ENCODE measurements around the gene S100G.
"Not testable (repeated sequence)": the region's sequence is repeated elsewhere in the genome, so short reads cannot be mapped to it uniquely, and the experiment has no call there.

The S100G gene

DNA sequence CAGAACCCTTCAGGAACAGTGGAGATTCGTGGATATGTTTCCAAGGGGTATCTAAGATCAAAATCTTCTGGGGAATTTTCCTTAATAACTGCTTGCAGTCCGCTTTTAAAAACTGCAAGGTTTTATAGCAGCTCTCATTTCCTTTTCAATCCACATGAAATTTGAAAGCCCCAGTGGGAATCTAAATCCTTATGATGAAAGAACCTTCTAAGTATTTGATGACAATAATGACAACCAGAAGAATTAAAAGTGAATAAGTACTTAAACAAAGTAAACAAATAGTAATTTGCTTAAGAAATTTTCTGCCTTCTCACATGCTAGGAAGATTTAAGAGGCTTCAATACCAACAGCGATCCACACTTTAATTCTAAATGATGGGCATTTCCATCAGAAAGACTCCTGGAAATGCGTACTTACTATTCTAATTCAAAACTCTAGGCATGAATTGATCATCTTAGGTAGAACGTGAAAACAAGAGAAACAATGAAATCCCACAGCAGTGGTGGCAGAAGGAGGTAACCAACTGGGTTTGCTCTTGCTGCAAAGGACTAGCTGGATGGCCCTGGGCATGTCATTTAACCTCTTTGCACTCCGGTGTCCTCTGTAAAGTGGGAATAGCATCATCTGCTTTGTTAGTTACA, 37.6 kb upstream of the S100G start:
- no peak overlapping the region for H3K4me3 ChIP-seq (replicated peaks; ENCODE audit: low read depth, low read length)
- TF ChIP-seq, protein P1, sequence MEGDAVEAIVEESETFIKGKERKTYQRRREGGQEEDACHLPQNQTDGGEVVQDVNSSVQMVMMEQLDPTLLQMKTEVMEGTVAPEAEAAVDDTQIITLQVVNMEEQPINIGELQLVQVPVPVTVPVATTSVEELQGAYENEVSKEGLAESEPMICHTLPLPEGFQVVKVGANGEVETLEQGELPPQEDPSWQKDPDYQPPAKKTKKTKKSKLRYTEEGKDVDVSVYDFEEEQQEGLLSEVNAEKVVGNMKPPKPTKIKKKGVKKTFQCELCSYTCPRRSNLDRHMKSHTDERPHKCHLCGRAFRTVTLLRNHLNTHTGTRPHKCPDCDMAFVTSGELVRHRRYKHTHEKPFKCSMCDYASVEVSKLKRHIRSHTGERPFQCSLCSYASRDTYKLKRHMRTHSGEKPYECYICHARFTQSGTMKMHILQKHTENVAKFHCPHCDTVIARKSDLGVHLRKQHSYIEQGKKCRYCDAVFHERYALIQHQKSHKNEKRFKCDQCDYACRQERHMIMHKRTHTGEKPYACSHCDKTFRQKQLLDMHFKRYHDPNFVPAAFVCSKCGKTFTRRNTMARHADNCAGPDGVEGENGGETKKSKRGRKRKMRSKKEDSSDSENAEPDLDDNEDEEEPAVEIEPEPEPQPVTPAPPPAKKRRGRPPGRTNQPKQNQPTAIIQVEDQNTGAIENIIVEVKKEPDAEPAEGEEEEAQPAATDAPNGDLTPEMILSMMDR (IDR thresholded peaks at IDR 0.05; ENCODE audit: low read depth, low read length, missing control alignments): no peak
- DNase-seq (ENCODE audit: extremely low read depth, low read depth): no peak

DNA sequence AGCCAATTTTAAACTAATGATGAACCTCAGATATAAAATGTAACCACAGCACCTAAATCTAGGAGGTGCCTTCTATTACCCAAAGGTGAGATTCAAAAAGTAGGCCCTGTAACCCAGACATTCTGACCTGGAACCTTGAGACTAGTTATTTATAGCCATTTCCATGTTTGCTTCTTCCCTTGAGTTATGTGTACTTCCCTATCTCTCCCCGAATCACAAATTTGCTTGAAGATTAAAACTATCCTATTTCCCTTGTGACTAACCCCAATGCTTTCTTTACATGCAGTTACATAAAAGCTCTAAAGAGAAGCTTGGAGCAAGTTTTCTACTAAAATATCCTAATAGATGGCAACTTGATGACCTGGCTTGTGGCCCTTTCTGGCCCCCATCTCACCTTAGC, 32.6 kb upstream of the S100G start:
- TF ChIP-seq, protein P1 (IDR thresholded peaks at IDR 0.05; ENCODE audit: low read depth, low read length, missing control alignments): no peak

DNA sequence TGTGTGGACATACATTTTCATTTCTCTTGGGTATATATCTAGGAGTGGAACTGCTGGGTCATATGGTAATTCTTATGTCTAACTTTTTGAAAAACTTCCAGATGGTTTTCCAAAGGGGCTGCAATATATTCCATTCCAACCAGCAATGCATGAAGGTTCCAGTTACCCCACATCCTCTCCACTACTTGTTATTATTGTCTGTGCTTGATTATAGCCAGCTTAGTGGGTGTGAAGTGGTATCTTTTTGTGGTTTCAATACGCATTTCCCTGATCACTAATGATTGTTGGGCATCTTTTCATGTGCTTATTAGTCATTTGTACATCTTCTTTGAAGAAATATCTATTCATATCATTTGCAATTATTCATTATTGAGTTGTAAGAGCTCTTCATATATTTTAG, 31.5 kb upstream of the S100G start:
- no peak overlapping the region for H3K4me3 ChIP-seq (replicated peaks; ENCODE audit: low read depth, low read length)
- TF ChIP-seq, protein P1 (IDR thresholded peaks at IDR 0.05; ENCODE audit: low read depth, low read length, missing control alignments): no peak
- no peak for DNase-seq (ENCODE audit: extremely low read depth, low read depth)

More for the DNA sequence above, 32.6 kb upstream of the S100G start:
- DNase-seq (ENCODE audit: extremely low read depth, low read depth): no peak
- no peak overlapping the region for H3K4me3 ChIP-seq (replicated peaks; ENCODE audit: low read depth, low read length)

DNA sequence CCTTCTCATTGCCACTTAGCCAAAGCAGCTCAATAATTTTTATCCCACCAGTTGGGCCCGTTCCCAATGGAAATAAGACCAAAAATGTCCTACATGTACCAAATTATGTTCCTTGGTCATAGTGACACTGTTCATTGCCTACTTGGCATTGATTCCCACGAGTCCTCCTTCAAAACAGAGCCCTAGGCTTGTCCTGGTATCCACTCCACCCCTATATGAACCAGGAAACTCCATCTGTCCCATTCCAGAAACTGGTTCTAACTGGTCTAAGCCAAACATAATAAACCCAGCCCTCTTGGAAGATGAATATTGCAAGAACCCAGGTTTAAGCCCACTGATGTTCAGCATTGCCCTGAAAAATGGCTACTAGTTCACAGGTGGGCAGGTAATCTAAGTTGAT, 30.9 kb upstream of the S100G start:
- DNase-seq (ENCODE audit: extremely low read depth, low read depth): no peak
- no peak overlapping the region for H3K4me3 ChIP-seq (replicated peaks; ENCODE audit: low read depth, low read length)
- TF ChIP-seq, protein P1 (IDR thresholded peaks at IDR 0.05; ENCODE audit: low read depth, low read length, missing control alignments): no peak

DNA sequence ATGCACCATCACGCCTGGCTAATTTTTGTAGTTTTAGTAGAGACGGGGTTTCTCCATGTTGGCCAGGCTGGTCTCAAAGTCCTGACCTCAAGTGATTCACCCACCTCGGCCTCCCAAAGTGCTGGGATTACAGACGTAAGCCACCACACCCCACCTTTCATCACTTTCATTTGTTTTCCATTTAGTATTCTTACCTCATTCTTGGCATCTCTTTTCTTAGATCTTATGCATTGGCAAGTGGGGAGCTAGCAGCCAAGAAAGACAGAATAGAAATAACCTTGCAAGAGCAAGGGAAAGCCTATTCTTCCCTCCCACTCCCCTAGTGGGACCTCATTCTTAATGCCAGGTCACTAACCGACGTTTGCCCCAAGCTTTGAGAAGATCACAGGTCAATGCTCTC, 21.4 kb upstream of the S100G start:
- DNase-seq (ENCODE audit: extremely low read depth, low read depth); H3K4me3 ChIP-seq (replicated peaks; ENCODE audit: low read depth, low read length): not testable (repeated sequence)

DNA sequence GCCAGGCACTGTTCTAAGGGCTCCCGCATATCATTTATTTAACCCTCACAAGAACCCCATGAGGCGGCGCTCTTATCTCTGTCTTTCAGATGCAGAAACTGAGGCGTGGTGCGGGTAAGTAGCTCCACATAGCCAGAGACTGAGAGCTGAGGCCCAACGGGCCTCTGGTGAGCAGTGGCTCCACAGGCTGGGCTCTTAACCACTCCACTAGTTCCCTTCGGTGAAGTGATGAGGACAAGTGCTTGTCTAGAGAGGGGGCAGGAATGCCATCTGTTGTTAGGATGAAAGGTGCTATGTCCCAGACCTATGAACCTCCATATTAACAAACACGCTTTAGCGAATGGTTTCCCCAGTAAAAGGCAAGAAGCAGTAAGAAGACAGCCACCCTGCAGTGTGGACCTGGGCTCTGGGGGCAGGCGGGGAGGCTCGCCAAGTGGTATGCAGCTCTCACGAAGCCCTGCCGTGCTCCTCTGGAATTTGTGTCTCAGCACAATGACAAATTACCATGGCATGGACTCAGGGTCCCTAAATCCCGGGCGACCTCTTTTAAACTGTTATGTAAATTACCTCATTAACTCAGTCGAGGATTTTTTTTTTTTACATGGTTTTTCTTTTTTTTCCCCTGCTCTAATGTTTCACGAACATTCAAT, 20.9 kb upstream of the S100G start:
- no peak overlapping the region for H3K4me3 ChIP-seq (replicated peaks; ENCODE audit: low read depth, low read length)
- DNase-seq (ENCODE audit: extremely low read depth, low read depth): no peak
- TF ChIP-seq, protein P1 (IDR thresholded peaks at IDR 0.05; ENCODE audit: low read depth, low read length, missing control alignments): no peak

DNA sequence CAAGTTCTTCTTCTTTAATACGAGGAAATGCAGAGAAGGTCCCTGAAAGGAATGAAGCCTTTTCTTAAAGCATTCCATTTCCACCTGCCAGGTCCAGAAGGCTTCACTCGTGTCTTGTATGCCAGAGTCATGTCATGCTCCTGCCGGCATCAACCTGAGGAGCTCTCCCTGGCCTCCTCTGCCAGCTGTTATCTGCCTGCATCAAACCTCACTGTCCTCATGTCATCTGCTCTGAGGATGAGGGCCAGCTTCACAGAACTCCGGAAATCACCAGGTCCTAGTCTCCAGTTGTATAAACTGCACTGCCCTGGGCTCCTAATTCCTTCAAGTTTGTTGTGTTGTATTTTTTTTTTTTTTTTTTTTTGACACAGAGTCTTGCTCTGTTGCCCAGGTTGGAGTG, 20.0 kb upstream of the S100G start:
- H3K4me3 ChIP-seq (replicated peaks; ENCODE audit: low read depth, low read length): no peak overlapping the region
- no peak for DNase-seq (ENCODE audit: extremely low read depth, low read depth)
- TF ChIP-seq, protein P1 (IDR thresholded peaks at IDR 0.05; ENCODE audit: low read depth, low read length, missing control alignments): no peak

Measured in HFF-Myc (cell line).